B cell (primary cell): ENCODE measurements around the gene TOMM7.

Experiments used
- CTCF ChIP-seq: fragments of 200-600 bp; IDR thresholded peaks from one replicate; pipeline ENCODE4 v1.8.0; 2022; ENCODE audit warnings: antibody characterized with exemption, mild to moderate bottlenecking
- EZH2 ChIP-seq: IDR thresholded peaks from 2 replicates; pipeline ENCODE4 v1.6.1; 2012; ENCODE audit warnings: borderline replicate concordance, low read depth, mild to moderate bottlenecking, moderate library complexity, low read length; ENCODE audit not compliant: insufficient read depth, poor library complexity, severe bottlenecking

- TF ChIP-seq EZH2 (no peak), CTCF (no peak)
Measured at GRCh38 chr7:22831602-22832305, 9.1 kb upstream of the TOMM7 start.
